ENCODE data around the gene ROBO2. TPM values are rescaled to one million over a fixed set of nuclear protein-coding genes. Genes with fewer than 3 reads are reported as not detected.

Gene ROBO2
- polyA plus RNA-seq, 10 donors: 3.3 to 21.8 (median 5.6) TPM

- no peak for DNase-seq
These were observed 628.5 kb downstream of the ROBO2 start for GRCh38 chr3:77668376-77668775.

- no peak for DNase-seq
These were observed 632.1 kb downstream of the ROBO2 start for GRCh38 chr3:77672016-77672415.

- no peak for DNase-seq
These were observed 642.3 kb downstream of the ROBO2 start for GRCh38 chr3:77682162-77682561.

GRCh38 chr3:77684115-77684514 is 644.2 kb downstream of the ROBO2 start:
- DNase-seq: no peak

GRCh38 chr3:77685713-77686112 is 645.8 kb downstream of the ROBO2 start:
- no peak for DNase-seq

- DNase-seq: no peak
These were observed 646.7 kb downstream of the ROBO2 start for GRCh38 chr3:77686560-77686959.

GRCh38 chr3:77687545-77687944 is 647.6 kb downstream of the ROBO2 start:
- DNase-seq: no peak

GRCh38 chr3:77690284-77690845 is 650.5 kb downstream of the ROBO2 start:
- DNase-seq: no peak

- no peak for DNase-seq
These were observed 653.2 kb downstream of the ROBO2 start for GRCh38 chr3:77693147-77693546.

GRCh38 chr3:77699125-77699691 is 659.3 kb downstream of the ROBO2 start:
- DNase-seq: no peak
